ENCODE measurements around the gene PLPPR2. TPM values are rescaled to one million over a fixed set of nuclear protein-coding genes. Genes with fewer than 3 reads are reported as not detected.

Gene PLPPR2
- total RNA-seq, 1 donor = 14.3 TPM

GRCh38 chr19:11390359-11390758, 35.1 kb downstream of the PLPPR2 start:
- no peak for TF ChIP-seq CTCF (IDR thresholded peaks at IDR 0.05; ENCODE audit: insufficient read depth, low read length)
- H3K4me3 ChIP-seq (ENCODE audit: low read depth, low read length) = no peak overlapping the region
- DNase-seq (ENCODE audit: low read depth) = no peak

GRCh38 chr19:11390933-11391680, 35.9 kb downstream of the PLPPR2 start:
- DNase-seq (ENCODE audit: low read depth) = no peak
- no peak for TF ChIP-seq CTCF (IDR thresholded peaks at IDR 0.05; ENCODE audit: insufficient read depth, low read length)
- H3K4me3 ChIP-seq (ENCODE audit: low read depth, low read length) = no peak overlapping the region

GRCh38 chr19:11397089-11397610, 41.9 kb downstream of the PLPPR2 start:
- DNase-seq (ENCODE audit: low read depth) = no peak
- H3K4me3 ChIP-seq (ENCODE audit: low read depth, low read length) = no peak overlapping the region
- TF ChIP-seq CTCF (IDR thresholded peaks at IDR 0.05; ENCODE audit: insufficient read depth, low read length) = no peak

GRCh38 chr19:11399667-11400066, 44.4 kb downstream of the PLPPR2 start:
- no peak for DNase-seq (ENCODE audit: low read depth)
- no peak for TF ChIP-seq CTCF (IDR thresholded peaks at IDR 0.05; ENCODE audit: insufficient read depth, low read length)
- no peak overlapping the region for H3K4me3 ChIP-seq (ENCODE audit: low read depth, low read length)

- H3K4me3 ChIP-seq (ENCODE audit: low read depth, low read length) = no peak overlapping the region
- no peak for TF ChIP-seq CTCF (IDR thresholded peaks at IDR 0.05; ENCODE audit: insufficient read depth, low read length)
- no peak for DNase-seq (ENCODE audit: low read depth)
Observed at GRCh38 chr19:11400798-11401197, 45.6 kb downstream of the PLPPR2 start.

- H3K4me3 ChIP-seq (ENCODE audit: low read depth, low read length) = no peak overlapping the region
- DNase-seq (ENCODE audit: low read depth) = no peak
- no peak for TF ChIP-seq CTCF (IDR thresholded peaks at IDR 0.05; ENCODE audit: insufficient read depth, low read length)
Observed at GRCh38 chr19:11401808-11402543, 46.7 kb downstream of the PLPPR2 start.

All from fibroblast of the aortic adventitia (primary cell).